Measurements from ENCODE around the gene FAM168B.
"Not testable (repeated sequence)": the region's sequence is repeated elsewhere in the genome, so short reads cannot be mapped to it uniquely, and the experiment has no call there.

Gene FAM168B

DNA sequence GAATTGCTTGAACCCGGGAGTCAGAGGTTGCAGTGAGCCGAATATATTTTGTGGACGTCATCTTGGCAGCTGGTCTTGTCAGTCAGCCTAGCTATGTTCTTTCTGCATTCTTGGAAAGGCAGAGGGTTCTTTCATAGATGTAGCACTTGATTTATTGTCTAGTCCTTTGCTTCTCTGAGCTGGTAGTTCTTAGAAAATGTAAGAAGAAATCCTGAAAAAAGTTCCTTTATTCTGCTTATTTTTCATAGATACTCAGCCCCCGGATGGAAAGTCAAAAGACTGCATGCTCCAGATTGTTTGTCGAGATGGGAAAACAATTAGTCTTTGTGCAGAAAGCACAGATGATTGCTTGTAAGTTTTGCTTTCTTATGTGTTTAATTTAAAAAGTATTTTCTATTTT is 33.2 kb upstream of the FAM168B start:
- TF ChIP-seq, protein P1, sequence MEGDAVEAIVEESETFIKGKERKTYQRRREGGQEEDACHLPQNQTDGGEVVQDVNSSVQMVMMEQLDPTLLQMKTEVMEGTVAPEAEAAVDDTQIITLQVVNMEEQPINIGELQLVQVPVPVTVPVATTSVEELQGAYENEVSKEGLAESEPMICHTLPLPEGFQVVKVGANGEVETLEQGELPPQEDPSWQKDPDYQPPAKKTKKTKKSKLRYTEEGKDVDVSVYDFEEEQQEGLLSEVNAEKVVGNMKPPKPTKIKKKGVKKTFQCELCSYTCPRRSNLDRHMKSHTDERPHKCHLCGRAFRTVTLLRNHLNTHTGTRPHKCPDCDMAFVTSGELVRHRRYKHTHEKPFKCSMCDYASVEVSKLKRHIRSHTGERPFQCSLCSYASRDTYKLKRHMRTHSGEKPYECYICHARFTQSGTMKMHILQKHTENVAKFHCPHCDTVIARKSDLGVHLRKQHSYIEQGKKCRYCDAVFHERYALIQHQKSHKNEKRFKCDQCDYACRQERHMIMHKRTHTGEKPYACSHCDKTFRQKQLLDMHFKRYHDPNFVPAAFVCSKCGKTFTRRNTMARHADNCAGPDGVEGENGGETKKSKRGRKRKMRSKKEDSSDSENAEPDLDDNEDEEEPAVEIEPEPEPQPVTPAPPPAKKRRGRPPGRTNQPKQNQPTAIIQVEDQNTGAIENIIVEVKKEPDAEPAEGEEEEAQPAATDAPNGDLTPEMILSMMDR (IDR thresholded peaks at IDR 0.05; ENCODE audit: control insufficient read depth, extremely low read depth, insufficient read depth) = no peak
- DNase-seq (ENCODE audit: low read depth) = no peak
- no peak overlapping the region for H3K4me3 ChIP-seq (ENCODE audit: low read depth, low read length)

DNA sequence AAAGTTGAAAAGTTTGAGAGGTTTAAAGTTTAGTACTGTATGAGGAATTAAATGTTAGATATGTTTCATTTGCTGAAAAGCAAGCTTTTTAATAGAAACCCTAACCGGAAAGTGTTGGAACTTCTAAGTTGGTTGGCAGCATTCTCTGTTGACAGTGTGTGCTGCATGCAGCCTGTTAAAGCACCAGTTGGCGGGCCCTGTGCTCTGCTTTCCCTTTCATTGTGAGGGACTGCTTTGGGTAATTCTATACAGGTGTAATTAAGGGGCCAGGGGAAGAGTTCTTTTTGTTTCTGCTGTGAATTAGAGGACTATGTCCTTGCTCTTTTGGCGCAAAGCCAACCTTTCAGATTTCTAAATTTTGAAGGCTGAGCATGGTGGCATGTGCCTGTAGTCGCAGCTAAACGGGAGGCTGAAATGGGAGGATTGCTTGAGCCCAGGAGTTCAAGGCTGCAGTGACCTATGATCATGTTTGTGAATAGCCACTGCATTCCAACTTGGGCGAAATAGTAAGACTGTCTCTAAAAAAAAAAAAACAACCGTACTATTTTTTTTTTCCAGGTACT is 32.0 kb upstream of the FAM168B start:
- no peak for DNase-seq (ENCODE audit: low read depth)
- TF ChIP-seq, protein P1 (IDR thresholded peaks at IDR 0.05; ENCODE audit: control insufficient read depth, extremely low read depth, insufficient read depth) = no peak
- no peak overlapping the region for H3K4me3 ChIP-seq (ENCODE audit: low read depth, low read length)

DNA sequence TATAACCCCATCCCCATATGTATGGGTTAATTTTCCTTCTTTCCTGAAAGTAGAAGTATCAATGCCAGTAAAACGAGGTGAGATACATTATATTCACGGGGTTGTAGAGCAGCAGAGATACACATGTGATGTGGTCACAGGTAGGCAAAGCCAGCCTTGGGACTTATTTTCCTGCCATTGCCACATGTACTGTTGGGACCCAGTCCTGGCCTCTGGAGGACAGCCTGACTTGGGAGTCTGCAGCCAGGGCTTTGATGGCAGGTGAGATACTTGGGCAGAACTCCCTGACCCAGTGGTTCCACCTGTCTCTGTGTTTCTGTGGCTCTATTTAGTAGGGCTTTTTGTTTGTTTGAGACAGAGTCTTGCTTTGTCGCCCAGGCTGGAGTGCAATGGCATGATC is 29.9 kb upstream of the FAM168B start:
- no peak for DNase-seq (ENCODE audit: low read depth)
- TF ChIP-seq, protein P1 (IDR thresholded peaks at IDR 0.05; ENCODE audit: control insufficient read depth, extremely low read depth, insufficient read depth) = no peak
- H3K4me3 ChIP-seq (ENCODE audit: low read depth, low read length) = no peak overlapping the region

DNA sequence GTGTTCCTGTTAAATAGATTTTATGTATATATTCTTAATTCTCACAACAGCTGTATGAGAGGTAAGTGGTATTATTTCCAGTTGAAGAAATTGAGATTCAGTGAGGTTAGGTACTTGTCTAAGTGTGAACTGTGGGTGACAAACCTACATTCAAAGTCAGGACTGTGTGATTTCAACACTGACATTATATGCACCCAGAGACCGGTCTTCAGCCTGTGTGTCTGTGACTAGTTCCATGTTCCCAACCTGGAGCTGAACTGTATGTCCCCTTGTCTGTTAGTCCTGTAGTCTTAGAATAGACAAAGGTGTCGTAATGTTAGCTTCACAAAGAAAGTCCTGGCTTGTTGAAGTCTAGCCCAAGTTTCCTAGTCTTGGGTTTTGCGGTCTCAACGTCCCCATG is 29.2 kb upstream of the FAM168B start:
- no peak overlapping the region for H3K4me3 ChIP-seq (ENCODE audit: low read depth, low read length)
- TF ChIP-seq, protein P1 (IDR thresholded peaks at IDR 0.05; ENCODE audit: control insufficient read depth, extremely low read depth, insufficient read depth) = no peak
- DNase-seq (ENCODE audit: low read depth) = no peak

DNA sequence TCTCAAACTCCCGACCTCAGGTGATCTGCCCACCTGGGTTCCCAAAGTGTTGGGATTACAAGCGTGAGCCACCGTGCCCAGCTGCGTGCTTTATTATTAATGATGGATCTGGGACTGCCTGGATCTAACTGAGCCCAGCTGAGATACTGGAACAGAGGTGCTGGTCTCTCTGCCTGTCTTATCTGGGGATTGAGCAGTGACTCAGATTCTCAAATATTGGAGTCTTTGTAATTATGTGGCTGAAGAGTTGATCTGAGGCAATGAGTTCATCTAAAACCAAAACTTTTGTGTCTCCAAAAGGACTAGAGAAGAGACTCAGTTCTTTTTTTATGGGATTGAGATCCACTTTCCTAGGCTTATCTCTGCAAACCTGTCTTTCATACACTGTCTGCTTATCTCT is 28.2 kb upstream of the FAM168B start:
- TF ChIP-seq, protein P1 (IDR thresholded peaks at IDR 0.05; ENCODE audit: control insufficient read depth, extremely low read depth, insufficient read depth) = no peak
- H3K4me3 ChIP-seq (ENCODE audit: low read depth, low read length) = peak overlapping the region; percentile 40

DNA sequence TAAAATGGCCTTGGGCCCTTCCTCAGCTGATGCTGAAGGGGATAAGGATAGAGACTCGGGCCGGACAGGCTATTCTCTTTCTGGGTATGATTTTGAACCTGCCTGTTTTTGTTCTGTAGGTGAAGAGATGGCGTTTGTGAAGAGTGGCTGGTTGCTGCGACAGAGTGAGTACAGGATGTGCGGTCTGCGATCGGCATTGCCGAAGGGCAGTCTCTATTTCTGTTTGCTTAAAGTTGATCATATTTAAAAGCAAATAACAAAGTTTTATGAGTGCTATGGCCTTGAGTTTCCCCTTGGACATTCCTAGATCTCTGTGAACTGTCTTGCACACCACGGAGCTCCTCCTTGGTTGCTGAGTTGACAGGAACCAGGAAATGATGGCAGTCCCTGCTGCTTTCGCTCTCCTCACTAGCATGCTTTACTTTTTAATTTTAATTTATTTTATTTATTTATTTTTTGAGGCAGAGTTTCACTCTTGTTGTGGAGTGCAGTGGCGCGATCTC is 27.6 kb upstream of the FAM168B start:
- peak overlapping the region; percentile 40 for H3K4me3 ChIP-seq (ENCODE audit: low read depth, low read length)
- TF ChIP-seq, protein P1 (IDR thresholded peaks at IDR 0.05; ENCODE audit: control insufficient read depth, extremely low read depth, insufficient read depth) = no peak
- DNase-seq (ENCODE audit: low read depth) = peak; percentile 90

More for the DNA sequence above, 28.2 kb upstream of the FAM168B start:
- no peak for DNase-seq (ENCODE audit: low read depth)

DNA sequence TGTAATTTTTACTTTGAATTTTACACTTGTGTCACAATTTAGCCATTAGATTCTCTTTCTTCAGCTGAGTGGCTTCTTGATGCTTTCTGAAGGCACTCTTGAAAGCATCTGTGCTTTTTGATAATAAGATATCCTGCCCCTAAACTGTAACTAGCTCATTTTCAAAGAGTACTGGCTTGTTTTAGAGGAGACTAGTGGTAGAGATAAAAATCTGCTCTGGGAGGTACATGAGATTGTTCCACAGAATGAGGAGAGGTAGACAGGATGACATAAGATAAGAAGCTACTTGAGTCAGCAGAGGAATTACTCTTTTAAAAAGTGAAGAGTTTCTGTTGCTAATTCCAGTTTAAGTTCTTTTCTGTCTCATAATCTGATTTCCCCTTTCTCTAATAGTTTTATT is 22.5 kb upstream of the FAM168B start:
- no peak for DNase-seq (ENCODE audit: low read depth)
- TF ChIP-seq, protein P1 (IDR thresholded peaks at IDR 0.05; ENCODE audit: control insufficient read depth, extremely low read depth, insufficient read depth) = no peak
- no peak overlapping the region for H3K4me3 ChIP-seq (ENCODE audit: low read depth, low read length)

DNA sequence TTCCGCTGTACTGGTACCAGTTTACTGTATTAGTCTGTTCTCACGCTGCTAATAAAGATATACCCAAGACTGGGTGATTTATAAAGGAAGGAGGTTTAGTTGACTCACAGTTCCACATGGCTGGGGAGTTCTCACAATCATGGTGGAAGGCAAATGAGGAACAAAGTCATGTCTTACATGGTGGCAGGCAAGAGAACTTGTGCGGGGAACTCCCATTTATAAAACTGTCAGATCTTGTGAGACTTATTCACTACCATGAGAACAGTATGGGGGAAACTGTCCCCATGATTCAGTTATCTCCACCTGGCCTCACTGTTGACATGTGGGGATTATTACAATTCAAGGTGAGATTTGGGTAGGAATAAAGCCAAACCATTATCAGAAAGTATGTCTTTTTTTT is 21.7 kb upstream of the FAM168B start:
- not testable (repeated sequence) for H3K4me3 ChIP-seq (ENCODE audit: low read depth, low read length); DNase-seq (ENCODE audit: low read depth)

All from LNCaP clone FGC (cell line).